NOMO-1 treated with DMSO at 0.1 percent for 48 hours (cell line): ENCODE results near the gene ANKRD11.
"Not testable (repeated sequence)": the region's sequence is repeated elsewhere in the genome, so short reads cannot be mapped to it uniquely, and the experiment has no call there.

Experiments
- DNase-seq: peaks from one replicate; lab custom pipeline; 2025; ENCODE audit not compliant: unreplicated experiment; lab: John Stamatoyannopoulos, UW

The ANKRD11 gene

DNA sequence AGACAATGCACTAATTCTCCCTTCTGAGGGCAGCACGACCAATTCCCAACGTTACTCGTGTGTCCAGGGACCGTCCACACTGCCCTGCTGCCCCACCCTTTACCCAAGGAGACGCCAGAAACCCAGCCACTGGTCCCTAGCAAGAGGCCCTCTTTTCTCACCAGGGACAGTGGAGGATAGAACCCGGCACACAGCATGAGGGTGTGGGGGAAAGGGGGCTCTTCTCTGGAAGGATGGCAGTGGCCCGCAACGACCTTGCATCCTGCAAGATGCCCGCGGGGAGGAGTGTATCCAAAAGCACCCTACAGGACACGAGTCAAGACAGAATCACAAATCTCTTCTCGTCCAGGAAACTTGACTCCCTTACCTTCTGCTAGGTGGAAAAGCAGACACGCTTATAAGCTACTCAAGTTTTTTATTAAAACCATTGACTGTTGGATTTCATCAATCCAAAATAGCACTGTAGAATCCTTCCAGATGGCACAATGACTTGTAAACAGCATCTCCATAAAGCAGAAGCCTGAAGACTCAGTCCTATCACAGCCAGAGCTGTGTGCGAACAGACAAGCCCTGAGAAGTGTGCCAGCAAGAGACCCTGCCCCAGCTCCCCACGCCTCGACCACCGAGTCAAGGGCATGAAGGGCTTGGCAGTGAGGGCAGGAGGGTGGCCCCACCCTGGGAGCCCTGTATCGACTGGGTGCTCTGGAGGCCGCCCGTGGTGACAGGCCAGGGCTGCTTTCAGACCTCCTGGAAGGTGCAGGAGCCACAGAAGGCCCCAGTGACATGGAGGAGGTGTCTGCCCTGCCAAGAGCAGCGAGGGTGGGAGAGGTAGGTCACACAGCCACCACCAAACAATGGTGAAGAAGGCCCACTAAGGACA lies 103.8 kb downstream of the ANKRD11 start:
- no peak for DNase-seq

DNA sequence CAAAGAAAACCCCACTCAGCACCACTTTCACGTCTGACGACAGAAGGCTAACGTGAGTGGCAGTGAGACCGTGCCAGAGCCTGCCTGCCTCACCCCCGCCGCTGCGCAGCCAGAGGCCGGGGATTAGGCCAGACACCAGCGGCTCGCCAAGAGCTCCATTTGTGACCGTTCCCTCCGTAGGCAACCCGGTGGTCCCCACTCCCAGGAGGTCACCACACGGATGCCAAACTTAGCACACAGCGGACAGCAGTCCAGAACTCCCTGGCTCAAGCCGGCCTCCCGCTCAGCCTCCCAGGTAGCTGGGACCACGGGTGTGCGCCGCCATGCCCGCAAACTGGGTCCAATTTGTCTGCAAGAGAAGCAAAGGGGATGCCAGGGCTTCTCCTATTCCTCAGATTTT lies 104.6 kb downstream of the ANKRD11 start:
- no peak for DNase-seq

DNA sequence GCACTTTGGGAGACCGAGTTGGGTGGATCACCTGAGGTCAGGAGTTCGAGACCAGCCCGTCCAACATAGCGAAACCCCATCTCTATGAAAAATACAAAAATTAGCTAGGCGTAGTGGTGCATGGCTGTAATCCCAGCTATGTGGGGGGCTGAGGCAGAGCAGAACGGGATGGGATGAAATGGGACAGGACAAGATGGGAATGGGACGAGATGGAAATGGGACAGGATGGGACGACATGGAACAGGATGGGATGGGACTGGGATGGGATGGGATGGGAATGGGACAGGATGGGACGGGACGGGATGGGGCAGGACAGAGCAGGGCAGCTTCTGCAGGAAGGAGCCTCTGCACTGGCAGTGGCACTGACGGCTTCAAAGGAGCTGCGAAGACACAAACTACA lies 106.1 kb downstream of the ANKRD11 start:
- no peak for DNase-seq

DNA sequence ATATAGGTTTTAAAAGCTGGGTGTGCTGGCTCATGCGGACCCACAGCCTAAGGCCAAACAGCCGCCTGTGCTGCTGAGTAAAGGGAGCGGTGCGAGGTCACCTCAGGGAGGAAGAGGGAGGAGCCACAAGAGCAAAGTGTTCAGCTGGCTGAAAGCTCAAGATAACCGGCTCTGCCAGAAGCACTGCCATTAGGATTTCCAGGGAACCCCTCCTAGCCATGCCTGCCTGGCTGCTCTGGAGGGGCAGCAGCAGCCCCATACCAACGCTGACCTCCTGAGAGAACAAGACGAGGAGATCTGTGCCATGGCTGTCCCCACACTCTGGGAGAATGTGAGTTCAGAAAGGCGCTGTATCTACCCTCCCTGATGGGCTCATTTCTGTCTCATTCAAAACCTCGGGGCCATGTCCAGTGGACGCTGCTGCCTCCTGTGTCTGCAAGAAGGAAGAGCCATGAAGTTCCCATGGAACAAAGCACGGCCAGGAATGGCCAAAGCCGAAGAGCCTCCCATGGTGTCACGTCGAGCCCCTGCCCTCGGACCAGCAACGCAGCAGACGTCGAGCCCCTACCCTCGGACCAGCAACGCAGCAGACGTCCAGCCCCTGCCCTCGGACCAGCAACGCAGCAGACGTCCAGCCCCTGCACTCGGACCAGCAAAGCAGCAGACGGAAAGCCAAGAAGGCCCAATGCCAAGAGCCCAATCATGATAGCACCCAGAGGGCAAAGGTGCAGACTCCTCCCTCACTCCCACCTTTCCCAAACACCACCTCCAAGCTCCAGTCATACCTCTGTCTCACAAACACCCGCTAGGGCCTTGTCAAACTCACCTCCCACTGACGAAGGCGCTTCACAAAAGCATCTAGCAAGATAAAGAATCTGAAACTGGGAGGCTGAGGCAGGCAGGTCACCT lies 107.0 kb downstream of the ANKRD11 start:
- no peak for DNase-seq

DNA sequence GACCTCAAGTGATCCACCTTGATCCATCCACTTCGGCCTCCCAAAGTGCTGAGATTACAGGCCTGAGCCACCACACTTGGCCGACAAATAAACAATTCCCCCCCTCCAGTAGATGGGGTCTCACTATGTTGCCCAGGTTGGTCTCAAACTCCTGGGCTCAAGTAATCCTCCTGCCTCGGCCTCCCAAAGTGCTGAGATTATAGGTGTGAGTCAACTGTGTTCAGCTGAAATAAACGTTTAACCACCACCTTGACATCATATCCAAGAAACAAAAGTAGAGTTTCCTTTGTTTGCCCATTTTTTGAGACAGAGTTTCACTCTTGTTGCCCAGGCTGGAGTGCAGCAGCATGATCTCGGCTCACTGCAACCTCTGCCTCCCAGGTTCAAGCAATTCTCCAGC lies 107.8 kb downstream of the ANKRD11 start:
- not testable (repeated sequence) for DNase-seq

DNA sequence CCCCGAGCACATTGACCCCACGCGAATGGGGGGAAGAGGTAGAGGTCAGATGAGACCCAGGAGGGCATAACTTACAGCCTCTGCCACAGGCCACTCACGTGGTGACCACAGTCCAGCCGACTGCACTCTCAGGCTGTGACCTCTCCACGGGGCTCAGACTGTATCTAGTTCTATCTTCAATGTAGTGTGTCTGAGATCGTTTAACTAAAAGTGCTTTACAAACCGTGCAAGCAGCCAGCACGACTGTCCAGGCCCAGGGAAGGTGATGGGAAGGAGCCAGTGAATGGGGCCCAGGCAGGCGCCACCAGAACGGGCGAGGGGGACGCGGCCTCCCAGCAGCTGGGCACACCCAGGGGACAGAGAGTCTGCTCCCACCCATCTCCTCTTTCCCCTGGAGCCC lies 108.6 kb downstream of the ANKRD11 start:
- DNase-seq, result no peak

DNA sequence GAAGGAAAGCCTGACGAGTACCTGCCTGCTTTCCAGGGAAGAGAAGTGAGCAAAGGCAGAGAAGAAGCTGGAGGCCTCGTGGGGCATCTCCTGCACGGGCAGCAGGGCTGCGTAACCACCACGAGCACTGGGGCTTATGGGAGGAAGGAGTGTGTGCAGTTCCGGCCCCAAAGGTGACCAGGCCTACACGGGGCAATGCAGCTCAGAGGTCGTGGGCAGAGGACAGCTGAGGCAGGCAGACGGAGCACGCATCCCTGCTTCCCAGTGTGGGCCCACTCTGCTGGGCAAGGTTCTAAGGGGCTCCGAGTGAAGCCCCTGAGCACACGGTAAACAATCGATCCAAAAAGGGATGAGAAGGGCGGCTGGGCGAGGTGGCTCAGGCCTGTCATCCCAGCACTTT lies 109.7 kb downstream of the ANKRD11 start:
- DNase-seq, result no peak

DNA sequence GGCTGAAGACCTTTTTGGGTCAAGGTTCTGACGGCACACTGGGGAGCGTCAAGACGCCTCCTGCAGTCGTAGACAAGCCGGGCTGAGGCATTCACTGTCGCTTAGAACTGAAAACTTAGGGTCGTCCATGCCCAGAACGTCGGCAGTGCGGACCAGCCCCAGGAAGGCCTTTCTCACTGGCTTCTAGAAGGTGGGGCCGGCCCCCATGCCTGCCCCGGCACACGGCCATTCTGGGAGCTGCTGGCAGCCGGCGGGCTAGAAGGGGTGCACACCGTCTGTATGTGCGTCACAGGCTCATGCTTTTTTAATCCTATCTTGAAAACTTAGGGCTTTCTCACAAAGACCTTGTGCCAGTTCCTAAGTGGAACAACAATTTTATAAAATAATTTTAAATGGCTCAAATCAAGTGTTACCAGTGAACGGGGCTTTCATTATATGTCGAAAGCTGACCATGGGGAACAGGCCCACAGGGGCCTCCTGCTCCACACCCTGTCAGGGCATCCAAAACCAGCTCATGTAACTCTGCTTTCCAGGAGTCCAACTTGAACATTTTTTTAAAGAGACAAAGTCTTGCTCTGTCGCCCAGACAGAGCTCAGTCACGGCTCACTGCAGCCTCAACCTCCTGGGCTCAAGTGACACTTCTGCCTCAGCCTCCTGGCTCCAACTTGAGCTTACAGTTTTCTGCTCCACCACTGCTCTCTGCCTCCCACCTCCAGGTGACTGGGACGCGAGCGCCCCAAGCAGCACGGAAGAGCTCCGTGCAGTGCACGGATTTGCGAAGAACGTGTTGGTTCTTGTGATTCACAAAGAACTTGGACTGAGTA lies 111.2 kb downstream of the ANKRD11 start:
- DNase-seq, result no peak

DNA sequence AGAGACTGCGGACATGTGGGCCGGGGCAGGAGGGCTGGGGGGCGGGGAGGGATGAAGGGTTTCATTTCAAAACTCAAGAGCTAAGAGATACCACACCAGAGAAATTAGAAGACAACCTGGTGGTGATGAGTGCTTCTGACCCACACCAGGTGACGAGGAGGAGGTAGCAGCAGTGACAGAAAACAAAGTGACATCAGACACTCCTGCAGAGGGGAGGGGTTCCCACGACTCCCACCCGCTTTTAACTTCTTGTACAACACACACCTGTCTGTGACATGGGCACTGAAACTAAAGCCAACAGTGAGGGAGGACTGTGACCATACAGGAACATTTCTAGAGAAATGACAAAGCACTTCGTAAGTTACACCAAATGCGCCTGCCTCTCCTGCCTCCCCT lies 112.9 kb downstream of the ANKRD11 start:
- DNase-seq, result no peak

DNA sequence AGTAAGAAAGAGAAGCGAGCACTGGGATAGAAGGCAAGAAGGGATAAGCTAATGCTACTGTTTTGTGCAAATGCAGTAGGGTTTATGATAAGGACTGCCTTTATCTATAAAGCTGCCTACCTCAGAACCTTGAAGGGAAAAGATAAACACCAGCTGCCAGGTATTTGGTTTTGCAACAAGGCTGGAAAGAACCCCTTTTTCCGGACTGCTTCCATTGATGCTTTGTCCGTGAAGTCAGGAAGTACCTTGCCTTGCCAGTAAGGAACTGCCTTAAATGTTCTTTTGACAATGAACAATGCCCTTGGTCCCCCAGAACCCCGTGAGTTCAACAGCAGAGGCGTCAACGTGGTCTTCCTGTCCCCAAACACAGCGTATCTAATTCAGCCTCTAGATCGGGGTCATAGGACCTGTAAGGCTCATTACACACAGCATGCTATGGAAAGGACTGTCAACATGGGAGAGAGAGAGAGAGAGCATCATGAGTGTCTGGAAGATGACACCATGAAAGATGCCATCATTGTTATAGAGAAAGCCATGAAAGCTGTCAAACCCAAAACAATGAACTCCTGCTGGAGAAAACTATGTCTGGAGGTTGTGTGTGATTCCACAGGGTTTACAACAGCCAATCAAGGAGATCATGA lies 113.4 kb downstream of the ANKRD11 start:
- DNase-seq, result no peak

GRCh38 chr16:89375686-89376085 lies 114.7 kb downstream of the ANKRD11 start:
- DNase-seq, result no peak

DNA sequence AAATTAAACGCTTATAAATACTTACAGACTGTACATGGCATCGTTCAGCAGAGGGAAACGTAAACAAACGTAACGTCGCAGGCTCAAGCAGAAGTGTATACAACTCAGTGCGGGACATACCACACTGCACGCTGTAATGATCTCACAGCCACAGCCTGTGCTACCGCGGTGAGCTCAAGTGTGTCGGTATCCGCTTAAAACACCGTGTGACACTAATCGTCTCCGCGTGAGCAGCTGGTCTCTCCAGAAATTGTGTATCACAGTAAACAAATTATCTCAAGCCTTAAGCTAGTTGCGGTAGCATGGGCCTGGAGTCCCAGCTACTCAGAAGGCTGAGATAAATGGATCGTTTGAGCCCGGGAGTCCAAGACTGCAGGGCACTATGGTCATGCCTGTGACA lies 115.3 kb downstream of the ANKRD11 start:
- DNase-seq, result no peak

- no peak for DNase-seq
Observed at GRCh38 chr16:89374393-89374960, 115.9 kb downstream of the ANKRD11 start.

DNA sequence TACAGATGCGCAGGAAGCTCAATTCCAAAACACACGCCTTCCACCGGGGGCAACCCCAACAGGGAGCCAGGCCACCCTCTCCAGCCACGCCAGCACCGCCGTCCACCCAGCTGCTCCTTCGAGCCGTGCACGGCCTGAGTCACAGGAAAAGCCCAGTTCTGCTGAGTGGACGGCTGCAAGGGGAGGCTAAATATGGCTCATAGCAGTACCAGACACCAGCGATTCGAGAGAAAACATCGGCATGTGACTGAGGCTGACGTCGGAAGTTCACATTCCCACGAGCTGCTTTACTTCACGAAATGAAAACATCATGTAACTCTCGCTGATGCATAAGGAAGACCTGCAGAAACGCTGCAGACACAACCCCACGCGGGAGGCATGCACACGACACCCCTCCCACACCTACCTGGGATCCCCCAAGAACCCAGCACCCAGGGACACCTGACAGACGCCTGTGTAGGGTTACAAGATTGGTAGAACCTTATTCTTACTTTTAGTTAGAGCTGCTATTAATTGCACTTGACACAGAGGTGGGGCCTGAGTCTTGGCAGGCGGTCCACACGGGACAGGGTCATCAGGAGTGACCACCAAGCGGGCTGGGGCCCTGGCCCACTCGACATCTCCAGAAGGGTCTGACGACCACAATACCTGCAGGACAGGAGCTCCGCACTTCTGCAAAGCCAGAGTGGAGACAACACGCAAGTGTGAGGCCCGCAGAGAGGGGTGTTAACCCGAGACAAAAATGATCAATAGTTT lies 116.8 kb downstream of the ANKRD11 start:
- DNase-seq, result no peak

GRCh38 chr16:89371968-89372634 lies 118.3 kb downstream of the ANKRD11 start:
- no peak for DNase-seq

DNA sequence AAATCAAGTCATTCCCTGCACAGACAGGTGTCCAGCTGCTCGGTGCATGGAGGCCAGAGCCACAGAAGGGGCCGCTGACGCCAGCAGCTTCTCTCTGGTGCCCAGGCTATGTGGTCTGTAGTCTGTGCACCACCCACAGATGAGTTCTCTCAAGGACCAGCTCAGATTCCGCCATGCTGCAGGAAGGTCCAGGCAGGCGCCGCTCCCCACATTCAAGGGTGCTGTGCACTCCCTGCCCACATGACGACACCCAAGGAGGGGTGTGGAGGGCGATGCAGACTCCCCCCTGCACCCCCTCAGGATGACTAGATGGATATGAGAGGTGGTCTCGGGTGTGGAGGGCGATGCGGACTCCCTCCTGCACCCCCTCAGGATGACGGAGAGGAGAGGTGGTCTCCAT lies 119.0 kb downstream of the ANKRD11 start:
- no peak for DNase-seq

GRCh38 chr16:89370601-89371000 lies 119.8 kb downstream of the ANKRD11 start:
- DNase-seq, result no peak

DNA sequence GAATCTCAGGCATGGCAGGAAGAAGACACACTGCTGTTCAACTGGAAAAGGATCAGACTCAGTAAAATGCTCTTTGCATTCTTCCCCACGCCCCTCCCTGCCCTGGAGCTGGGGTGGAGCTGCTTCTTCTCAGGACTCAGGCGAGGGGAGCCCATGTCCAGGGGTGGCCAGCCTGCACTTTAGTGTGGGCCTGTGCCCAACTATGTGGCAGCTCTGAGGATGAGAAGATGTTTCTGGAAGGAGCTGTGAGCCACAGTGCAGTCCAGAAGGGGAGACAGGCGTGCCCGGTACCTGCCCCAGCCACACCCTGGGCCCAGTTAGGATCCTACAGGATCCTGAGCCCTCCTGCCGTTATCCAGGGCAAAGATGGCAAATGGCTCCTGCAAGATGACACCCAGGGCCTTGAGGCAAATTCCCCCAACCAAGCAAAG lies 120.3 kb downstream of the ANKRD11 start:
- DNase-seq, result no peak

DNA sequence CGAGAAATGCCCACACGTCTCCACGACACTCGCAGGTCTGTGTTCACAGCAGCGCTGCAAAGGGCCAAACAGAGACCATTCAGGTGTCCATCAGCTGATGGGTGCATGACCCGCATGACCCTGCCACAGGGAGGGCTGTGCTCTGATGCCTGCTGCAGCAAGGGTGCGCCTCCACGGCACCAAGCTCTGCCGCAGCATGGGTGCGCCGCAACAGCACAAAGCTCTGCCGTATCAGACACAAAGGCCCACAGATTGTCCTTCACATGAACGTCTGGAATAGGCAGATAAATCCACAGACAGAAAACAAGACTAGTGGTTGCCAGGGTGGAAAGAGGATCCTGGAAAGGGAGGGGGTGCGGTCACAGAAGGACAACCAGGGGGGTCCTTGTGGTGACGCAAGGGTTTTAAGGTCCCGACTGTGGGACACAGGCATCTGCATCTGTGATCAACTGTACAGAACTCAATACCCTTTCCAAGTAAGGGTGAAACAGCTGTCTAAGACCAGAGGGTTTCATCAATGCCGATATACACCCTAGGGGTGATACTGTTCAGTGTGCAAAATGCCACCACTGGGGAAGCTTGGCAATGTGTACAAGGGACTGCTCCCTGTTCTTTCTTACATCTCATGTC lies 121.0 kb downstream of the ANKRD11 start:
- DNase-seq, result no peak
